Measurements from ENCODE around the gene C2CD3. TPM values are rescaled to one million over a fixed set of nuclear protein-coding genes. Genes with fewer than 3 reads are reported as not detected.
A peak's percentile ranks its signal among the peaks of the same experiment; 100 is the strongest.

Gene C2CD3
- total and polyA plus RNA-seq, 9 of the 15 experiments (the other 6 are each of a cell fraction or from before 2014, with no cell fraction given) = 4.4 to 20.2 (median 15.4) TPM

DNA sequence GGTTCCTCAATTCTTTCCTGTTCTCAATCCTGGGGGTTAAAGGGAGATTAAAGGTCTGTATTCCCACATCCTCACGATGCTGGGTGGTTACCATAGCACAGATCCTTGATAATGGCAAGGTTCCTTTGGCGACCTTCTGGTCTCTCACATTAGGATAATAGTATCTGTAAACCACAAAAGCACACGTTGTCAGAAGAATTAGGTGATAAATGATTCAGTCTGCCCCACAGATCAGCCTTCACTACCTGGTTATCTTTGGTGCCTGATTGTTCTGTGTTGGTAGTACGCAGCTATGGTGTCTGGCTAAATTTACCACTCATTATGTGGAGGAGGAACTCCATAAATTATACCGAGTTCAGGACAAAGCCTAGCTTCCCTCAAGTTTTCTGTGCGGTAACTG lies 78.4 kb downstream of the C2CD3 start (continued):
- TF ChIP-seq HLTF (IDR thresholded peaks at IDR 0.05) (no peak), DIDO1 (tag; IDR thresholded peaks at IDR 0.05; ENCODE audit: low read depth) (no peak), ARHGAP35 (IDR thresholded peaks at IDR 0.05; ENCODE audit: partially characterized antibody) (no peak), SMAD4 (CRISPR knock-in tag; conservative IDR thresholded peaks at IDR 0.05) (0 out of 2 replicates have a peak, but pooled peaks have one; percentile 22), SMAD3 (CRISPR knock-in tag; conservative IDR thresholded peaks at IDR 0.05) (no peak), HIVEP1 (CRISPR knock-in tag; IDR thresholded peaks at IDR 0.05) (no peak), NFE2 (IDR thresholded peaks at IDR 0.05; ENCODE audit: low read depth) (peak; percentile 45; the same call in 1 of the 2 replicates), BMI1 (IDR thresholded peaks at IDR 0.05; ENCODE audit: low read length) (no peak), ZNF717 (CRISPR knock-in tag; IDR thresholded peaks at IDR 0.05) (no peak), PHF8 (IDR thresholded peaks at IDR 0.05; ENCODE audit: borderline replicate concordance, low read length) (no peak), TAF7 (tag; IDR thresholded peaks at IDR 0.05) (no peak), LCOR (CRISPR knock-in tag; IDR thresholded peaks at IDR 0.05) (no peak), NCOR1 (IDR thresholded peaks at IDR 0.05) (peak; percentile 61), RB1 (IDR thresholded peaks at IDR 0.05; ENCODE audit: low read depth) (no peak), ZNF24 (IDR thresholded peaks at IDR 0.05) (no peak), NCOA2 (IDR thresholded peaks at IDR 0.05; ENCODE audit: partially characterized antibody in 2 of 2) (no peak), TAF9B (IDR thresholded peaks at IDR 0.05; ENCODE audit: partially characterized antibody) (no peak), RBBP5 (IDR thresholded peaks at IDR 0.05; ENCODE audit: borderline replicate concordance, insufficient read depth, low read length, poor library complexity, severe bottlenecking) (no peak), SETDB1 (IDR thresholded peaks at IDR 0.05; ENCODE audit: low read length) (no peak), CCAR2 (IDR thresholded peaks at IDR 0.05; ENCODE audit: low read depth, low read length) (no peak), HDGF (IDR thresholded peaks at IDR 0.05) (no peak), CEBPG (CRISPR knock-in tag; IDR thresholded peaks at IDR 0.05) (no peak), CEBPG (tag; conservative IDR thresholded peaks at IDR 0.05 in 1 of 2, IDR thresholded peaks at IDR 0.05 in 1 of 2) (no peak), ZNF699 (CRISPR knock-in tag; IDR thresholded peaks at IDR 0.05; ENCODE audit: insufficient replicate concordance) (no peak), KDM1A (IDR thresholded peaks at IDR 0.05) (peak in 1 of 2 experiments; percentile 43; a peak in 2 of 4 replicates), CBX2 (IDR thresholded peaks at IDR 0.05; ENCODE audit: insufficient read depth, low read length, poor library complexity, severe bottlenecking) (no peak), BRCA1 (IDR thresholded peaks at IDR 0.05) (no peak), BRCA1 (CRISPR knock-in tag; IDR thresholded peaks at IDR 0.05) (no peak), ZNF282 (CRISPR knock-in tag; IDR thresholded peaks at IDR 0.05) (no peak), EHMT2 (IDR thresholded peaks at IDR 0.05) (no peak), TCF3 (CRISPR knock-in tag; IDR thresholded peaks at IDR 0.05) (peak; percentile 78)
- TF ChIP-seq, protein P1, sequence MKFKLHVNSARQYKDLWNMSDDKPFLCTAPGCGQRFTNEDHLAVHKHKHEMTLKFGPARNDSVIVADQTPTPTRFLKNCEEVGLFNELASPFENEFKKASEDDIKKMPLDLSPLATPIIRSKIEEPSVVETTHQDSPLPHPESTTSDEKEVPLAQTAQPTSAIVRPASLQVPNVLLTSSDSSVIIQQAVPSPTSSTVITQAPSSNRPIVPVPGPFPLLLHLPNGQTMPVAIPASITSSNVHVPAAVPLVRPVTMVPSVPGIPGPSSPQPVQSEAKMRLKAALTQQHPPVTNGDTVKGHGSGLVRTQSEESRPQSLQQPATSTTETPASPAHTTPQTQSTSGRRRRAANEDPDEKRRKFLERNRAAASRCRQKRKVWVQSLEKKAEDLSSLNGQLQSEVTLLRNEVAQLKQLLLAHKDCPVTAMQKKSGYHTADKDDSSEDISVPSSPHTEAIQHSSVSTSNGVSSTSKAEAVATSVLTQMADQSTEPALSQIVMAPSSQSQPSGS (CRISPR knock-in tag; IDR thresholded peaks at IDR 0.05) = no peak
- TF ChIP-seq, protein P2, sequence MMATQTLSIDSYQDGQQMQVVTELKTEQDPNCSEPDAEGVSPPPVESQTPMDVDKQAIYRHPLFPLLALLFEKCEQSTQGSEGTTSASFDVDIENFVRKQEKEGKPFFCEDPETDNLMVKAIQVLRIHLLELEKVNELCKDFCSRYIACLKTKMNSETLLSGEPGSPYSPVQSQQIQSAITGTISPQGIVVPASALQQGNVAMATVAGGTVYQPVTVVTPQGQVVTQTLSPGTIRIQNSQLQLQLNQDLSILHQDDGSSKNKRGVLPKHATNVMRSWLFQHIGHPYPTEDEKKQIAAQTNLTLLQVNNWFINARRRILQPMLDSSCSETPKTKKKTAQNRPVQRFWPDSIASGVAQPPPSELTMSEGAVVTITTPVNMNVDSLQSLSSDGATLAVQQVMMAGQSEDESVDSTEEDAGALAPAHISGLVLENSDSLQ (IDR thresholded peaks at IDR 0.05) = peak; percentile 19; the same call in 1 of the 2 replicates
- TF ChIP-seq, protein P3, sequence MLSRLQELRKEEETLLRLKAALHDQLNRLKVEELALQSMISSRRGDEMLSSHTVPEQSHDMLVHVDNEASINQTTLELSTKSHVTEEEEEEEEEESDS (CRISPR knock-in tag; IDR thresholded peaks at IDR 0.05) = no peak
